ENCODE results near the gene GPR37L1. TPM values are rescaled to one million over a fixed set of nuclear protein-coding genes. Genes with fewer than 3 reads are reported as not detected.
A peak's percentile ranks its signal among the peaks of the same experiment; 100 is the strongest.
"Not testable (repeated sequence)": the region's sequence is repeated elsewhere in the genome, so short reads cannot be mapped to it uniquely, and the experiment has no call there.

GPR37L1 gene
- total RNA-seq, 1 donor from 2014 or later = under 0.01 TPM

DNA sequence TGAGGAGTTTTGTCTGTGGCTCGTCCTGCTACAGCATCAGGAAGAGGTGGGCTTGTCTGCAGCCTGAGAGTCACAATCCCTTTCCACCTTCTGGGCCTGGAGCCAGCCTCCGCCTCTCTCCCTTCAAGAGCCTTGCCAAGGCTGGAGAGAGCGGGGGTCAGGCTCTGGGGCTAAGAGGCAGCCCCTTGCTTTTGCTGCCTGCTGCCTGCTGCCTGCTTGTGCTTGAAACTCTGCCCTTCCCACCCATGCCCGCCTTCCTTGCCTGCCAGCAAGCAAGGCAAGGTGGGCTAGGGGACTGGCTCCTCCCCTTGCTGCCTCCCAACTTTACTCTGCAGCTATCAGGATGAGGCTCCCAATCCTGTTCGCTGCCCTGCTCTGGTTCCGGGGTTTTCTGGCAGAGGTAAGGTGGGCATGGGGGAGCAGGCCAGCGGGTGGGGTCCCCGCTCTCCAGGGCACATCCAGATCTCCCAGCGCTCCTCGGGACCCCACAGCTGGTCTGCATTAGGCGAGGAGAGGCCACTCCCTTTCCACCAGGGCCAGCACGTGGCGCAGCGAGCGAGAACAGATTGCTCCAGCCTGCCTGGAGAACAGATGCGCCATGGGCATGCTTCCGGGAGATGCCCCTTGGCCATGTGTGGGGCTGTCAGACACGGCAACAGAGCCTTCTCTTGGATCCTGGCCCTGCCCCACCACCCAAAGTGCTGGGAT lies 45.1 kb downstream of the GPR37L1 start:
- DNase-seq (ENCODE audit: low read depth in 2 of 2) = peak in 1 of 2 donors; percentile 10

DNA sequence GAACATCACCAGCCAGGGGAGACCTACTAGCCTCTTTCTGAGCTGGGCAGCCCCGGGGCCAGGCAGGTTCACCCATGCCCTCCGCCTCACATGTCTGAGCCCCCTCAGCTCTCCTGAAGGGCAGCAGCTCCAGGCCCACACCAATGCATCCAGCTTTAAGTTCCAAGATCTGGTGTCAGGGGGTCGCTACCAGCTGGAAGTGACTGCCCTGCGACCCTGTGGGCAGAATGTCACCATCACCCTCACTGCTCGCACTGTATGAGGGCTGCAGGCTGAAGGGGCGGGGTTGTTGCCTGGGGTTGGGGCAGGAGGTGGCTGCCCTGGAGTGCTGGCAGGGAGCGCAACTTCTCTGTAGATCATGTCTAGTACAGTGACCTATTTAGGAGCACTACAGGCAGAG lies 46.1 kb downstream of the GPR37L1 start:
- no peak for DNase-seq (ENCODE audit: low read depth in 2 of 2)

DNA sequence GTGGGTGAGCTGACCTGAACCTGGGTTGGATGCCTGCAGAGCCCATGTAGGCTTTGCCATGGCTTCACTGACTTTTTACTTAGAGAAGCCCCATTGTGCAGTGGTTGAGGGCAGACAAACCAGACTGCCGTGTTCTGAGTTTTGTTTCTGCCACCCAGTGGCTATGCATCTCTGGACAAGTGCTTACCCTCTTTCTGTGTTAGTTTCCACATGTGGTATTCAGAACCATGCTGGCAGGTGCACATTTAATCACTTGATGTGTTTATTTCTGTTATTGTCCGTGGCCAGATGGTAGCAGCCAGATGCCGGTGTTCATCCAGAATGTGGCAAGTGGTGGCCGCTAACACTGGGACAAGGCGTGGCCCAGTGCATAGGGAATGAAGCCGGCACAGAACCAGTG lies 48.0 kb downstream of the GPR37L1 start:
- no peak for DNase-seq (ENCODE audit: low read depth in 2 of 2)

DNA sequence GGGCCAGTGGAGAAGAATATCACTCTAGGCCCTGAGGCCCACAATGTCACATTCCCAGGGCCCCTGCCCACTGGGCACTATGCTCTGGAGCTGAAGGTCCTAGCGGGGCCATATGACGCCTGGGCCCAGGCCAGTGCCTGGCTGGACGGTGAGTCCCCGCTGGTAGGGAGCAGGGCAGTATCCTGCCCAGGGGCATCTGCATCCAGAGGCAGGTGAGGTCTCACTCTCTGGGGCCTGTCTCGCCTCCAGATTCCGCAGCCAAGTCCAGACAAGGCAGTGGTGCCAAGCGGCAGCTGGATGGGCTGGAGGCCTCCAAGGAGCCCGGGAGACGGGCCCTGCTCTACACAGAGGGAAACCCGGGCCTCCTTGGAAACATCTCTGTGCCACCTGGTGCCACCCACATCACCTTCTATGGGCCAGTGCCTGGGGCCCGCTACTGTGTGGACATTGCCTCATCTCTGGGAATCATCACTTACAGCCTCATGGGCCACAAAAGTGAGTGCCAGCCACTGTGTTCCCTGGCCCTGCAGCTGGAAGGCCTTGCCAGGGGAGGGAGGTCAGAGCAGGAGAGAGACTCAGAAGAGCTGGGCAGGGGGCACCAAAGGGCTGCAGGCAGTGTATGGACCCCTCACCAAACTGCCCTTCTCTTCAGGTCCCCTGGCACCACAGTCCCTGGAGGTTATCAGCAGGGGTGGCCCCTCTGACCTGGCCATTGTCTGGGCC lies 48.7 kb downstream of the GPR37L1 start:
- DNase-seq (ENCODE audit: low read depth in 2 of 2) = no peak

DNA sequence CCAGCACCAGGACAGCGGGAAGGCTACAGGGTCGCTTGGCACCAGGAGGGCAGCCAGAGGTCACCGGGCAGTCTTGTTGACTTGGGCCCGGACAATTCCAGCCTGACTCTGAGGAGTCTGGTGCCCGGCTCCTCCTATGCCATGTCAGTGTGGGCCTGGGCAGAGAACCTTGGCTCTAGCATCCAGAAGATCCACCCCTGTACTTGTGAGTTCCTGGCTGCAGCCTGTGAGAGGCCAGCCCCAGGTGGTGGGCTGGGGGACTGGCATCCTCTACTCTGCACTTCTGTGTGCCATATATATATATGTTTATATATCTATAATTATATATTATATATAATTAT lies 49.3 kb downstream of the GPR37L1 start:
- DNase-seq (ENCODE audit: low read depth in 2 of 2) = no peak

DNA sequence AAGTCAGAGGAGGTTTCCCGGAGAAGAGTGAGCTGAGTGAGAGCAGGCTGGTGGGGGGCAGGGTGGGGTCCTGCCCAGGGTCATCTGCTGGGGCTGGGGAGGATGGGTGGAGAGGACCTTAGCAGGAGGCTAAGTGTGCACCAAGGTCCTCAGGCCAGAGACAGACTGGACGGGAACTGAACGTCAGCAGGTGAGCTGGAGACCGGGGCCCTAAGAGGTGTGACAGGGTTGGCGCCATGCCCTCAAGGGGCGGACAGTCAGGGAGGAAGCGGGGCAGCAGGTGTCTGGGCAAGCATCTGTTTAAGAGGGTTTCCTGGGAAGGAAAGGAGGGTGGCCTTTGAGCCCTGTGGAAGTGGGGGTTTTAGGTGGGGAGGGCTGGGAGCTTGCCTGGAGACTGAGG lies 51.3 kb downstream of the GPR37L1 start:
- DNase-seq (ENCODE audit: low read depth in 2 of 2) = no peak

DNA sequence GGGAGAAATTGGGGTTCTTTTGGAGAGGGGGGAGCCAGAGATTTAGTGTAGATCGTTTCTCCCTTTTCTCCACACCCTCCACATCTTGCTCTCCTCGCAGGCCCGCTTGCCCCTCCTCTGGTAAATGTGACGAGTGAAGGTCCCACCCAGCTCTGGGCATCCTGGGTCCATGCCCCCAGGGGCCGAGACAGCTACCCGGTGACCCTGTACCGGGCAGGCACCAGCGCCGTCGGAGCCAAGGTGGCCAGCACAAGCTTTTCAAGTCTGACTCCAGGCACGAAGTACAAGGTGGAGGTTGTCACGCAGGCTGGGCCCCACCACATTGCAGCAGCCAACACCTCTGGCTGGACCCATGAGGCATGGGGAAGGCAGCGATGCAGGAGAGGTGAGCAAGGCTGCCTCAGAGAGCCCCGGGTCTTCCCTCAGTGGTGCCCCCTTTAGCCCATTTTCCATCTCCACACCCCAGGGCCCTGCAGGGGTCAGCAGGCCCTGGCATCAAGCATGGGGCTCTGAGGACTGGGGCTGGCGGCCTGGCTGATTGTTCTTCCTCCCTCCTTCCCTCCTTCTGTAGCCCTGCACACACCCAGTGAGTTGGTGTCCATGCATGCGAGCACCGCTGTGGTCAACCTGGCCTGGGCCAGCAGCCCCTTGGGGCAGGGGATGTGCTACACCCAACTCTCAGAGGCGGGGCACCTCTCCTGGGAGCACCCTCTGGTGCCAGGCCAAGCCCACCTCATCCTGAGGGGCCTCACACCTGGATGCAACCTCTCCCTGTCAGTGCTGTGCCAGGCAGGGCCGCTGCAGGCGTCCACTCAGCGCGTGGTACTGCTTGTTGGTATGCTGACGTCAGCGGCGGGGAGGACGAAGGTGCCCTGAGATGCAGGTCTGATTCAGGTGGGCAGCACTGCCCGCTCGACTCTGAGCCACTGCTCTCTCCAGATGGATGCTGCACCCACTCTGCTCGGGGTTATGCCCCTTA lies 54.5 kb downstream of the GPR37L1 start:
- DNase-seq (ENCODE audit: low read depth in 2 of 2) = no peak

DNA sequence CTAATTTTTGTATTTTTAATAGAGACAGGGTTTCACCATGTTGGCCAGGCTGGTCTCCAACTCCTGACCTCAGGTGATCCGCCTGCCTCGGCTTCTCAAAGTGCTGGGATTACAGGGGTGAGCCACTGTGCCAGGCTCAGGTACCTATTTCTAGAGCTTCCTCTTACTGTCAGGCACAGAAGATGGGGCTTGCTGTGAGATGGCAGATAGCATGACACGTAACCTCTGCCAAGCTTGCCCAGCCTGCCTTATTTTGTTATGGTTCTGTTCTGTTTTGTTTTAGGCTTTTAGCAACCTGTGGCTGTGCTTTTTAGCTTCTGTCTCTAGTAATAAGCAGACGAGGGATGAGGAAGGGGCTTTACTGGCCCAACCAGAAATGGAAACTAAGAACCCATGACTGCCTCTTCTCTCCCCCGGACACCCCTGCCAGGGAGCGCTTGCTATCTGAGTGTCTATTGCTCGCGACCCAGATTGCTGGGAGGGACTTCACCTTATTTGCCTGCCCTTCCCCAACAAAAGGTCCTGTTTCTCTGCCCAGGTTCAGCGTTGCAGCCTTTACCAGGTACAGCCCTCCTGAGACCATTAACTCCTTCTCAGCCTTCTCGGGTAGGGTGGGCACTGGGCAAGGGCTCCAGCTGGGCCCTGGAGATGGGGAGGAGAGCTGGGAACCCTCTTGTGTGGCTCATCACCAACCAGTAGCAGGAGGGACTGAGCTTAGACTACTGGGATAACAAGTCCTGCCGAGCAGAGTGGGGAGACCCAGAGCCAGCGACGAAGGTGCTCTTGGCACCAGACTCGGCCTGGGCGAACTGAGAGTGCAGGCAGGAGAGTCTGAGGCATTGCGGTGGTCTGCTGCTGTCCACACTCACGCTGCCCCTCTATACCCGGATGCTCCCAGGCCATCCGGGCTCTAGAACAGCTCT lies 57.4 kb downstream of the GPR37L1 start:
- no peak for DNase-seq (ENCODE audit: low read depth in 2 of 2)

DNA sequence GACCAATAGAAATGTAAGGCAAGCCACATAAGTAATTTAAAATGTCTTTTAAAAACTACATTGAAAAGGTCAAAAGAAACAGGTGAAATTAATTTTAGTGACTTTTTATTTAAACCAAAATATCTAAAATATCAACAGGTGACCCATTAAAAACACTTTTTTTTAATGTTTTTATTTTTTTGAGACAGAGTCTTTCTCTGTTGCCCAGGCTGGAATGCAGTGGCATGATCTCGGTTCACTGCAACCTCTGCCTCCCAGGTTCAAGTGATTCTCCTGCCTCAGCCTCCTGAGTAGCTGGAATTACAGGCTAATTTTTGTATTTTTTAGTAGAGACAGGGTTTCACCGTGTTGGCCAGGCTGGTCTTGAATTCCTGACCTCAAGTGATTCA lies 58.0 kb downstream of the GPR37L1 start:
- not testable (repeated sequence) for DNase-seq (ENCODE audit: low read depth in 2 of 2)

DNA sequence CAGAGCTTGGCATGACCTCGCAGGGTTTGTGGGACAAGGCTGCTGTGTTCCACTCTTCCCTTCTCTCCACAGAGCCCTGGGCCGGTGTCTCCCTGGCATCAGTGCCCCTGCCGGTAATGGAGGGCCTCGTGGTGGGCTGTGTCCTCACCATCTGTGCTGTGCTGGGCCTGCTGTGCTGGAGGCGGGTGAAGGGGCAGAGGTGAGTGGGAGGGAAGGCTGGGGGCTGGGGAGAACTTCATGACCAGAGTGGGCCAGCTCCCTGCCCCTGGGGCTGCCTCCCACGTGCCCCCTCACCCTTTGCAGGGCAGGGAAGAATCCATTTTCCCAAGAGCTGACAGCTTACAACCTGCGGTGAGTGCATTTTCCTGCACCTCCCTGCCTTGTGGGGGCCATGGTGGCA lies 58.9 kb downstream of the GPR37L1 start:
- no peak for DNase-seq (ENCODE audit: low read depth in 2 of 2)

DNA sequence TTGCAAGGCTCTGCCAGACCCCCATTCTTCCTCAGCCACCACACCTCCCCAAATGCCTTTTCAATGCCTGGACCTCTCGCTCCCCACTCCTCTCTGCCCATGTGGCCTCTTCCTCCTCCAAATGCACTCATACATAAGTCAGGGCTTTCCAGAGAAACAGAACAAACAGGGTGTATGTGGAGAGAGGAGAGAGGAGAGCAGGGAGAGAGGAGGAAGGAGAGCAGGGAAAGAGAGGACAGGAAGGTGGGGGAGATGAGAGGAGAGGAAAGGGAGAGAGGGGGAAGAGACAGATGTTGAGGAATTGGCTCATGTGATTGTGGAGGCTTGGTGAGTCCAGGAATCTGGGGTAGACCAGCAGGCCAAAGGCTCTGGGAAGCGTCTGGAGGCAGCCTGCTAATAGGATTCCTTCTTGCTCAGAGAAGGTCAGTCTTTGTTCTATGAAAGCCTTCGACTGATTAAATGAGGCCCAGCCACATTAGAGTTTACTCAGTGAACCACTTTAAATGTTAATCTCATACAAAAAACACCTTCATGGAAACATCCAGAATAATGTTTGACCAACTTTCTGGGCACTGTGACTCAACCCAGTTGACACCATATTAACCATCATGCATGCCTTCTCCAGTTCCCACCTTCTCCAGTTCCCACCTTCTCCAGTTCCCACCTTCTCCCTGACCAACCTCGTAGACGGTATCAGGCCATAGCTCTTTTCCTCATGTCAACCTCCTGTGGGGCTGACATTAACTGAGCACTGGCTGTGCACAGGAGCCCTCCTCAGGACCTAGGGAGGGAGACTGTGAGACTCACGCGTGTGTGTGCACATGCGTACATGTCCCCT lies 59.5 kb downstream of the GPR37L1 start:
- no peak for DNase-seq (ENCODE audit: low read depth in 2 of 2)

Other genes with a start within 250 kb of the GPR37L1 start
- gene SHISA4, start 234.0 kb upstream of the GPR37L1 start, total RNA-seq = 7.4 and 9.1 TPM in 2 replicates
- not detected in 2 replicates for gene LMOD1, start 176.4 kb upstream of the GPR37L1 start, total RNA-seq
- 47.5 and 49.2 TPM in 2 replicates for gene TIMM17A, start 167.4 kb upstream of the GPR37L1 start, total RNA-seq
- 24.2 and 31.2 TPM in 2 replicates for gene RNPEP, start 140.3 kb upstream of the GPR37L1 start, total RNA-seq
- gene ELF3, start 112.3 kb upstream of the GPR37L1 start, total RNA-seq = under 0.01 TPM in 1 of 2 replicates, not detected in the other
- gene ARL8A, start 21.8 kb downstream of the GPR37L1 start, total RNA-seq = 16.8 and 25.2 TPM in 2 replicates
- not detected in 2 replicates for gene PTPN7, start 37.7 kb downstream of the GPR37L1 start, total RNA-seq
- not detected in 2 replicates for gene LGR6, start 70.9 kb downstream of the GPR37L1 start, total RNA-seq
- gene UBE2T, start 219.0 kb downstream of the GPR37L1 start, total RNA-seq = 5.4 and 15.0 TPM in 2 replicates
- 3.1 and 5.0 TPM in 2 replicates for gene PPP1R12B, start 225.8 kb downstream of the GPR37L1 start, total RNA-seq

All from lung microvascular endothelial cell (primary cell).